ENCODE results near the gene PTPRN2.

PTPRN2 gene

GRCh38 chr7:158248816-158249215, 338.8 kb downstream of the PTPRN2 start:
- no peak for DNase-seq (ENCODE audit: low read depth)
- TF ChIP-seq POLR2A (IDR thresholded peaks at IDR 0.05; ENCODE audit: extremely low read depth, insufficient read length): no peak
- TF ChIP-seq, protein P1, sequence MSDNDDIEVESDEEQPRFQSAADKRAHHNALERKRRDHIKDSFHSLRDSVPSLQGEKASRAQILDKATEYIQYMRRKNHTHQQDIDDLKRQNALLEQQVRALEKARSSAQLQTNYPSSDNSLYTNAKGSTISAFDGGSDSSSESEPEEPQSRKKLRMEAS (IDR thresholded peaks at IDR 0.05; ENCODE audit: low read depth, low read length): peak; percentile 40
- H3K4me3 ChIP-seq (ENCODE audit: low read depth, low read length): no peak overlapping the region

GRCh38 chr7:158247758-158248487, 339.7 kb downstream of the PTPRN2 start:
- no peak overlapping the region for H3K4me3 ChIP-seq (ENCODE audit: low read depth, low read length)
- no peak for DNase-seq (ENCODE audit: low read depth)
- TF ChIP-seq, protein P1 (IDR thresholded peaks at IDR 0.05; ENCODE audit: low read depth, low read length): no peak
- TF ChIP-seq MYC (IDR thresholded peaks at IDR 0.05; ENCODE audit: low read depth, low read length) (no peak), CTCF (IDR thresholded peaks at IDR 0.05; ENCODE audit: low read depth, low read length) (no peak), POLR2A (IDR thresholded peaks at IDR 0.05; ENCODE audit: extremely low read depth, insufficient read length) (no peak)

DNA sequence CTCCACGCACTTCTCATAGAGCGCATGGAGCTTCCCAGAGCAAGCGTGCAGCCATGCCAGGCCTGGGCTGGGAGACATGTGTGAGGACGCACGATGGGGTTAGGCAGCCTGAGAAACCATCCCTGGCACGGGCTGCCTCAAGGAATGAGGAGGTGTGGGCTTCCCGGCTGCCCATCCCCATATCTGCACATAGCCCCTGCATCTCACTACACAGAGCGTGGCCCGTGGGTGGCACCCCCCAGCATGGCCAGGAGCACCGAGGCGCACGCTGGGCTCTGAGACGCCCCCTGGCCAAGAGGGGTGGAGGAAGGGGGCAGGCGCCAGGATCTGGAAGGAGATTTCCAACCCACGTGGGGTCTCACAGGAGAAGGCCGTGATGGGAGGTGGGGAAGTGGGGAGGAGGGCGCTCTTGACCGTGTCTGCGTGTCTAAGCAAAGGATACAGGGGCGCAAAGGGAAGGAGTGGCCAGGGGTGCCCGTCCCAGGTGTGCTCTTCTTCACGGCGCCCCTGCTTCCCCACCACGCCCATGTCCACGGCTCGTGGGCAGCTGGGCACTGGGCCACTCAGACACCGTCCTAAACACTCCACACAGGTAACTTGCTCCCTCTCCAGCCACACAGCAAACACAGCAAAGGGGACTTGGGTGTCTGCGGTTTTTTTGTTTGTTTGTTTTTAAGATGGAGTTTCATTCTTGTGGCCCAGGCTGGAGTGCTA, 340.5 kb downstream of the PTPRN2 start:
- DNase-seq (ENCODE audit: low read depth): no peak
- H3K4me3 ChIP-seq (ENCODE audit: low read depth, low read length): no peak overlapping the region
- no peak for TF ChIP-seq CTCF (IDR thresholded peaks at IDR 0.05; ENCODE audit: low read depth, low read length)
- TF ChIP-seq, protein P1 (IDR thresholded peaks at IDR 0.05; ENCODE audit: low read depth, low read length): no peak
- no peak for TF ChIP-seq MYC (IDR thresholded peaks at IDR 0.05; ENCODE audit: low read depth, low read length)
- no peak for TF ChIP-seq POLR2A (IDR thresholded peaks at IDR 0.05; ENCODE audit: extremely low read depth, insufficient read length)

DNA sequence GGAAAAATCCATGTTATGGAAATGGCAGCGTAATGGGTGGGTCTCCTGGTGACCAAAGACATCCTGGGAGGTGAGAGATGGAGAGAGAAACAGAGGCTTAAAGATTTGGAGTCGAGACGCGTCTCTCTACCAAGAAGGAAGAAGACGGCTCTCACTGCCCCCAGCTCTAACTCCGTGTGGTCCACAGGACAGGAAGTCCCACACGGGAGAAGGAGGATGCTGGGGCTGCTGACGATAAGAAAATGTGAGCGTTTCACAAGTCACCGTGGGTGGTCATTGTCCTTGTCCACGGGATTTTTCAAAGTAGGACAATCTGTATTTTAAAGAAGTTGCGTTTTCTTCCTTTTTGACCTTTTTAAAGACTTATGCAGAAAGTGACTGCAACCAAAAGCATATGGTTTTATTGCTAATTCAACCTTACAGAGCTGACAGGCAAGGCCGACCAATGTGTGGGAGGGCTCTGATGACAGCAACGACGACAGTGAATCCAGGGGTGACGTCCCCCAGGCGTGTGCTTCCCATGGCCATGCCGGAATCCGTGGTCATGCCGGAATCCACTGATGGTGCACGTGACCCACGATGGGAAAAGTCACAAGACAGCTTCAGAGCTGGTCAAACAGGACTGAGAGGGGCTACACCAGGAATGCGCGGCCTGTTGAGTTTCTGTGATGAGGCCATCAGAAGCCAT, 341.2 kb downstream of the PTPRN2 start:
- DNase-seq (ENCODE audit: low read depth): no peak
- no peak overlapping the region for H3K4me3 ChIP-seq (ENCODE audit: low read depth, low read length)
- TF ChIP-seq POLR2A (IDR thresholded peaks at IDR 0.05; ENCODE audit: extremely low read depth, insufficient read length) (no peak), CTCF (IDR thresholded peaks at IDR 0.05; ENCODE audit: low read depth, low read length) (no peak), MYC (IDR thresholded peaks at IDR 0.05; ENCODE audit: low read depth, low read length) (no peak)
- TF ChIP-seq, protein P1 (IDR thresholded peaks at IDR 0.05; ENCODE audit: low read depth, low read length): no peak

DNA sequence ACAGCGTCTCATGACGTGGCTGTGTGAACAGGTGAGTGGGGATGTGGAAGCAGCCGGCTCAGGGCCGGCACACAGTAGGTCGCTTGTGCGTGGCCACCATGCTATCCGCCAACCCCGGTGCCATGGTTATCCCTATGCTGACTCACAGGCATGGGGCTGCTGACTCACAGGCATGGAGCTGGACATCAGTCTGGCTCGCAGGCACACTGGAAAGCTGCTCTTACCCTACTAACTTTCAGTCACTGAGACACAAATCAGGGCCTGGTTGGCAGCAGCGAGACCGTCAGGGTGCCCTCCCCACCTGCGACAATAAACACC, 341.9 kb downstream of the PTPRN2 start:
- no peak for TF ChIP-seq POLR2A (IDR thresholded peaks at IDR 0.05; ENCODE audit: extremely low read depth, insufficient read length)
- TF ChIP-seq CTCF (IDR thresholded peaks at IDR 0.05; ENCODE audit: low read depth, low read length): no peak
- no peak for TF ChIP-seq MYC (IDR thresholded peaks at IDR 0.05; ENCODE audit: low read depth, low read length)
- TF ChIP-seq, protein P1 (IDR thresholded peaks at IDR 0.05; ENCODE audit: low read depth, low read length): no peak
- no peak for DNase-seq (ENCODE audit: low read depth)

More for the DNA sequence above, 341.9 kb downstream of the PTPRN2 start:
- no peak overlapping the region for H3K4me3 ChIP-seq (ENCODE audit: low read depth, low read length)
